UCSD-AML1 (cell line): ENCODE measurements around the gene INPP5E.

Experiments used
- DNase-seq: peaks from one replicate; lab custom pipeline; 2025; ENCODE audit not compliant: unreplicated experiment; lab: John Stamatoyannopoulos, UW

The INPP5E gene

DNA sequence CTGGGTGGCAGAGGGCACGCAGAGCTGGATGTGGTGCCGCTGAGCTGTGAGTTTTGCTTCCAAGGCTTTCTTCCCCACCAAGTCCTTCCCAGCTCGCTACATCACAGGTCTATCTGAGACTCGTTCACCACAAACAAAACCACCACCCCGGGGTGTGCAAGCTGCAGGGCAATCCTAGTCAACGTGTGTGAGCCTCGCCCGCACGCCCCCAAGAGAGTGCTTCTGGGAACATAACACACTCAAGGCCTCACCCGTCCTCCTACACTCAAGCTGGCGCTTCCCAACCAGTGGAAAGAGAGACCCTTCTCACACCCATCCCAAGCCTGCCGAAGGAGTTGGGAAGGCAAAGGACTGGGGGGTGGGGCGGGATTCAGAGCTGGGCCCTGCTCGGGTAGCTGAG is 50.2 kb downstream of the INPP5E start:
- DNase-seq = no peak

DNA sequence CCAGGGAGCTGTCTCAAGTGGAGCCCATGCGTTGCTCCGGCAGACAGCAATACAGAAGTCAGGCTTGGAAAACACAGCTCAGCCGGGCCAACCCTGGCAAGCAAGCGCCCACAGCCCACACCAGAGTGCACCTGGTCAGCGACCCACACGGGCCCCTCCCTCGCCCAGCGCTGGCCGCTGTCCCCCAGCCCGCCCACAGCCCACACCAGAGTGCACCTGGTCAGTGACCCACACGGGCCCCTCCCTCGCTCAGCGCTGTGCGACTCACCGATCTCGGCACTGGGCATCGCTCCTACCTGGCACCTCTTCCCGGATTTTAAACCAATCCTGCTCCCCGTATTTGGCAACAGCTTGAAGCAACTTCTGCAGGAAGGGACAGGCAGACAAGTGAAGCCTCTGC is 52.4 kb downstream of the INPP5E start:
- no peak for DNase-seq

GRCh38 chr9:136386018-136386417 is 53.6 kb downstream of the INPP5E start:
- DNase-seq = no peak

DNA sequence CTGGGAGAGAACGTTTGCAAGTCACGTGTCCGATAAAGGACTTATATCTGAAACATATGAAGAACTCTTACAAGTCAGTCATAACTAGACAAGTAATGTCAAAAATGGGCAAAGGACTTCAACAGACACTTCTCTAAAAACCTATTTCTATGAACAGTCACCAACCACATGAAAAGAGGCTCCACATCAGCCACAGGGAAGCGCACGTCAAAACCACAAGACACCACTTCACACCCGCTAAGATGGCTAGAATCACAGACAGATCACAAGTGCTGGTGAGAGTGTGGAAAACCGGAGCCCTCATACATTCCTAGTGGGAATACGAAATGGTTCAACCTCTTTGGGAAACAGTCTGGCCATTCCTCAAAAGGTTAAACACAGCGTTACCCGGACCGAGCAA is 54.6 kb downstream of the INPP5E start:
- DNase-seq = no peak

GRCh38 chr9:136383436-136383835 is 56.2 kb downstream of the INPP5E start:
- no peak for DNase-seq

- DNase-seq = no peak
Observed at GRCh38 chr9:136381966-136382513, 57.6 kb downstream of the INPP5E start.

DNA sequence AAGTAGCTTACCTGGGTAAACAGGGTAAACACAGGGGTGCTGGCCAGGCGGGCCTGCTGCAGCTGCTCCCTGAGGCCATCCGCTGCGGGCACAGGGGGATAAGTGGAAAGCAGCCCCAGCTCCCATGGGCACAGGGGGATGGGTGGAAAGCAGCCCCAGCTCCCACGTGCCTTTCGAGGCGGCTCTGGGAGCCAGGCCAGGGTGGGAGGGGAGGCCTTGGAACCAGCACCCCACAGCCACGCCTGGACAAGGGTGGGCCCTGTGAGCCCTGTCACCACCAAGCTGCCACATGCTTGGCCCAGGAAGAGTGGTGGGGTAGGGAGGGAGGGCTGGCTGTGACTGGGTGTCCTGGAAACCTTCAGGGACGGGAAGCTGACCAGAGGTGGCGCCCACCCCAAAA is 58.3 kb downstream of the INPP5E start:
- no peak for DNase-seq

DNA sequence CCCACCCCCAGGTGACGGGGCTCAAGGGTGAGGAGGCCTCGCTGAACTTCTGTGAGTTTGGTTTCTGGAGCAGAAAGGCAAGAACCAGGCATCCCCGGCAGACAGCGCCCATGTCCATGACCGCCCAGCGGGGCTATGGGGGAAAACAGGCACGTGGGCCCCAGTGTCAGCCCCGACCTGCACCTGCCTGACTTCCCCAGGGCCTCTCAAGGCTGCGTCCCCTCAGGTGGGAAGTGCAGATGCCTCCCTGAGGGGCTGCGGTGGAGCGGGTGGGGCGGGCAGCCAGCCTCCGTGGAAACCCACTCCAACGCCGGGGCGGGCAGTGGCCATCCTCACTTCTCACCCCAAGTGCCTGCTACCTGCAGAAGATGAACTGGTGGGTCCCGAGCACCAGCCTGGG is 59.3 kb downstream of the INPP5E start:
- DNase-seq = no peak

DNA sequence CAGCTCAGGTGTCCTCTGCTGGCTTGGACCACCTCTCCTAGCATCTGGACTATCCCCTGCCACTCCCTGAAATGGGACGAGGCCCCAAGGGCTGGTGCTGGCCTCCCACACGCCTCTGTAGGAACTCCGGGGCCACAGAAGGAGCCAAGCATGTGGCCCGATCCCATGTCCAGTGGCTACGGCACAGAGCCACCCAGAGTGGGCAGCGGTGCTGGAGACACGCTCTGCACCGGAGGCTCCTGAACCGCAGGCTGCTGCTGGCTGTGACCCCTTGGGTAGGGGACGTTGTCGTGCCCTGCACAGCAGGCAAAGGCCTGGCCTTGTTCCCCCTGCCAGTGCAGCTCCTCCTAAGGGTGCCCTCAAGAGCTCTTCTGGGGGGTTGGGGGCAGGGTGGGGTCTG is 59.8 kb downstream of the INPP5E start:
- DNase-seq = no peak

DNA sequence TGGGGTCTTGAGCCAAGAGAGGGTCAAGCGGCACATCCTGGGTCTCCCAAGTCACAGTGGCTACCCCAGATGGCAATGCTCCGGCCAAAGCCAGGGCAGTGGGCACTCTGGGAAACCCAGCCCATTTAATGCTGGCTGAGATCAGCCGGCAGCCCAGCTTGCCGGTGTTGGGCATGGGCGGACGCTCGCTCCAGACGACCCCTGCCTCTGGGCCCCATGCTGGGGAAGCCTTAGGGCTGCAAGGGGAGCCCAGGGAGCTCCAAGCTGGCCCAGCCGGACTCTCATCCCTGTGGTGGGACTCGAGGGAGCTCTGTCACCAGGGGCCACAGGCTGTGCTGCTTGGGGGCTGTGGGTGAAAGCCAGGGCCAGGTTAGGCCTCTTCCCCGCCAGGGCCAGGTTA is 60.2 kb downstream of the INPP5E start:
- no peak for DNase-seq

DNA sequence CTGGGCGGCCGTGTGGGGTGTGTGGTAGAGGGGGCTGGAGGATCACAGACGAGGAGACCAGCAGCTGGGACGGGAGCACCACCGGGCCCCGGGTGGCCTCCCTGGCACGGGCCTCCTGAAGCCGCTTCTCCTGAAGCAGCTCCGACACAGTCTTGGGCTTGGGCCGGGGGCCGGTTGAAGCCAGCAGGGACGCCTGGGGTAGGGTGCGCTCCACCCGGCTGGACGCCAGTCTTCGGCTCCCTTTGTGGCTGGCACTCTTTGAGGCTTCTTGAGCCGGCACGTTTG is 60.7 kb downstream of the INPP5E start:
- DNase-seq = no peak
